Measurements from ENCODE around the gene BIN2.
"Not testable (repeated sequence)": the region's sequence is repeated elsewhere in the genome, so short reads cannot be mapped to it uniquely, and the experiment has no call there.

Gene BIN2

DNA sequence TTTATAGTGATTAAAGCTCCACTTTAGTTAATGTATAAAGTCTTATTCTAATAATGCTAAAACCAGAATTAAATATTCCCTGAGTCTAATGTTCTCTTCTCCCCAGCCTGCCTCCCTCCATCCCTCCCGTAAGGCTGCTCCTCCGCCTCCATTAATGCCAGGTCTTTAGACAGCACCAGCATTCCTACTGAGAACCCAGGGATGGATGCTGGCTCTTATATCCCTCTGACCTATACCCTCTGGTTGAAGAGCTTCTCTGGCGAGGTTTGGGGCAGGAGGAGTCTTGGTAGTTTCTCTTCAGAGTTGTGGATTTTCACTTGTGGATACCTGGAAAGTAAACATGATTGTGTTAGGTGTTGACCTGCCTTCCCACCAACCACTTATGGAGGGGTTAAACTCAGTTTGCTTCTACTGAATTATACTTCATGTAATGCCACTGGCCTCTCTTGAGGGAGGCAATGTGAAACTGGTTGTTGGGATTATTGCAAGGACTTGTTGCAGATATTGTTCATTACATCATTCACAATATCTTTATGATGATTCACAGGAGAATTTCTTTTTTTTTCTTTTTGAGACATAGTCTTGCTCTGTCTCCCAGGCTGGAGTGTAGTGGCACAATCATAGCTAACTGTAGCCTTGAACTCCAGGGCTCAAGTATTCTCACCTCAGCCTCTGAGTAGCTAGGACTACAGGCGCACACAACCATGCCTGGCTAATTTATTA lies 42.6 kb downstream of the BIN2 start:
- DNase-seq = no peak
- WGBS (ENCODE audit: insufficient coverage) = 100% methylated on average over 2 of the region's 4 CpGs
- Histone ChIP-seq H3K36me3 (ENCODE audit: control insufficient read depth in 4 of 4, insufficient read depth in 4 of 4, low read length in 3 of 4) (peaks cover 7 to 48% (median 17%) of the 10 kb centered on the region in 4 experiments), H3K9me3 (ENCODE audit: control extremely low read depth in 1 of 5, control insufficient read depth in 4 of 5, insufficient read depth in 2 of 5, low read depth in 1 of 5, low read length in 4 of 5) (no peaks in the 10 kb centered on the region), H3K4me3 (ENCODE audit: control insufficient read depth in 1 of 7, extremely low read depth in 1 of 7, insufficient read depth in 4 of 7, low read depth in 2 of 7, low read length in 6 of 7) (no peak overlapping the region), H3K27ac (ENCODE audit: insufficient read depth in 1 of 2, low read depth in 1 of 2, low read length in 2 of 2, poor library complexity in 1 of 2, severe bottlenecking in 2 of 2) (no peak overlapping the region), H3K27me3 (replicated peaks in 2 of 5; ENCODE audit: control insufficient read depth in 4 of 5, insufficient read depth in 5 of 5, low read length in 4 of 5) (no peaks in the 10 kb centered on the region), H3K4me1 (ENCODE audit: control extremely low read depth in 1 of 4, control insufficient read depth in 4 of 4, insufficient read depth in 4 of 4, low read length in 3 of 4) (no peaks in the 10 kb centered on the region)
- ChIA-PET CTCF (interaction anchor here (0.6 to 1.5 kb wide), 5 partner anchors 11 to 62 kb away, joined by 3 to 4 read pairs (median 3); no protein-coding TSS in a partner anchor), POLR2A (no interaction called here)

DNA sequence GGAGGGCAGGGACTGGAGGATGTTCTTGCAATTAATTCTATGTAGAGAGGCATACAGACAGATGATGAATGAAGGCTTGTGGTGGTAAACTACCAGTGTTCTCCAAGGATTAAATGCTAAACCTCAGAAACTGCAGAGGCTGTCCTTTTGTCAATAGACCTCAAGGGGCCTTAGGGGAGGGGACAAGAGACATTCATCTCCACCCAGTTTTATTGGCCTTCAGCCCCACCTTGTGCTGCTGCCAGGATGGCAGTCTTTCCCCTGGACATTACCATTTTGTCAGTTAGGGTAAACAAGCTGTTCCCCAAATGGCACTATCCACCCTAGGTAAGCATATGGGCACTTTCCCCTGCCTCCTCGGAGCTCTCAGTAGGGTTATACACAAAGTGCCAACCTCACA lies 48.9 kb downstream of the BIN2 start:
- H3K4me3 ChIP-seq (ENCODE audit: control insufficient read depth in 1 of 7, extremely low read depth in 1 of 7, insufficient read depth in 4 of 7, low read depth in 2 of 7, low read length in 6 of 7) = no peak overlapping the region
- no peak overlapping the region for H3K27ac ChIP-seq (ENCODE audit: insufficient read depth in 1 of 2, low read depth in 1 of 2, low read length in 2 of 2, poor library complexity in 1 of 2, severe bottlenecking in 2 of 2)
- 91% methylated on average over 1 of the region's 1 CpG for WGBS (ENCODE audit: insufficient coverage)
- H3K9me3 ChIP-seq (ENCODE audit: control extremely low read depth in 1 of 5, control insufficient read depth in 4 of 5, insufficient read depth in 2 of 5, low read depth in 1 of 5, low read length in 4 of 5) = no peaks in the 10 kb centered on the region
- CTCF ChIA-PET = interaction anchor here (1.8 kb wide), 1 partner anchor 66 kb away, joined by 7 read pairs; no protein-coding TSS in a partner anchor
- peaks cover 0 to 4% (median 0%) of the 10 kb centered on the region in 5 experiments for H3K27me3 ChIP-seq (replicated peaks in 2 of 5; ENCODE audit: control insufficient read depth in 4 of 5, insufficient read depth in 5 of 5, low read length in 4 of 5)
- POLR2A ChIA-PET = no interaction called here
- DNase-seq = peak in 1 of 3 donors; percentile 11
- peaks cover 0 to 10% (median 7%) of the 10 kb centered on the region in 4 experiments for H3K4me1 ChIP-seq (ENCODE audit: control extremely low read depth in 1 of 4, control insufficient read depth in 4 of 4, insufficient read depth in 4 of 4, low read length in 3 of 4)
- no peaks in the 10 kb centered on the region for H3K36me3 ChIP-seq (ENCODE audit: control insufficient read depth in 4 of 4, insufficient read depth in 4 of 4, low read length in 3 of 4)

DNA sequence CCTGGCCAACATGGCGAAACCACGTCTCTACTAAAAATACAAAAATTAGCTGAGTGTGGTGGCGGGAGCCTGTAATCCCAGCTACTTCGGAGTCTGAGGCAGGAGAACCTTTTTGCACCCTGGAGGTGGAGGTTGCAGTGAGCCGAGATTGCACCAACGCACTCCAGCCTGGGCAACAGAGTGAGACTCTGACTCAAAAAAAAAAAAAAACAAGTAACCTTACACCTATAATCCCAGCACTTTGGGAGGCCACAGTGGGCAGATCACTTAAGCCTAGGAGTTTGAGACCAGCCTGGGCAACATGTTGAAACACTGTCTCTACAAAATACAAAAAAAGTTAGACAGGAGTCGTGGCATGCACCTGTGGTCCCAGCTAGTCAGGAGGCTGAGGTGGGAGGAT lies 51.2 kb downstream of the BIN2 start:
- H3K4me3 ChIP-seq (ENCODE audit: control insufficient read depth in 1 of 7, extremely low read depth in 1 of 7, insufficient read depth in 4 of 7, low read depth in 2 of 7, low read length in 6 of 7); H3K9me3 ChIP-seq (ENCODE audit: control extremely low read depth in 1 of 5, control insufficient read depth in 4 of 5, insufficient read depth in 2 of 5, low read depth in 1 of 5, low read length in 4 of 5); CTCF ChIA-PET; DNase-seq; H3K27ac ChIP-seq (ENCODE audit: insufficient read depth in 1 of 2, low read depth in 1 of 2, low read length in 2 of 2, poor library complexity in 1 of 2, severe bottlenecking in 2 of 2); H3K27me3 ChIP-seq (replicated peaks in 2 of 5; ENCODE audit: control insufficient read depth in 4 of 5, insufficient read depth in 5 of 5, low read length in 4 of 5); H3K36me3 ChIP-seq (ENCODE audit: control insufficient read depth in 4 of 4, insufficient read depth in 4 of 4, low read length in 3 of 4): not testable (repeated sequence)
- peaks cover 0 to 20% (median 18%) of the 10 kb centered on the region in 4 experiments for H3K4me1 ChIP-seq (ENCODE audit: control extremely low read depth in 1 of 4, control insufficient read depth in 4 of 4, insufficient read depth in 4 of 4, low read length in 3 of 4)
- POLR2A ChIA-PET = interaction anchor here (0.6 kb wide), 1 partner anchor 48 kb away, joined by 3 read pairs; no protein-coding TSS in a partner anchor
- 96% methylated on average over 3 of the region's 7 CpGs for WGBS (ENCODE audit: insufficient coverage)

DNA sequence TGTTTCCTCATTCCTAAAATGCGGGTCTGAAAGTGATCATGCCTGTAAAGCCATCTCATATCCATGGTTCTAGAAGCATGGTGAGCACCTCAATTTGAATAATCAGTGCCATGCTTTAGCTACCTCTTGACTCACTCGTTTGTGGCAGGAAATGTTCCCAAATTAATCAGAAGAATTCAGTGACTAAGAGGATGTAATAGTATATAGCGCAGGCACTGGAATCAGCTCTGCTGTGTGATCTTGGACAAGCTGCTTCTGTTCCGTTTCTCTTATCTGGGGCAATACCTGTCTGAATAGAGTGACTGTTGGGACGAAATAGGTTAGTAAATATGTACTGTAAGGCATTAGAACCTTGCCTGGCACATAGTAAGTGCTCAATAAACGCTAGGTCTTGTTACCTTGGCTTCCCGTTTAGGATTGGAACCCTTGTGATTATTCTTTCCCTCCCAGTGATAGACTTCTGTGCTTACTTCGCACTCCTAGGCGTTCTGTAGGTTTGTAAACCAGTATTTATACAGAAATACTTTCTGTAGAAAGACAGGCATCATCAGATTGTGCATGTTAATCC lies 52.9 kb downstream of the BIN2 start:
- peaks cover 0 to 20% (median 18%) of the 10 kb centered on the region in 4 experiments for H3K4me1 ChIP-seq (ENCODE audit: control extremely low read depth in 1 of 4, control insufficient read depth in 4 of 4, insufficient read depth in 4 of 4, low read length in 3 of 4)
- H3K9me3 ChIP-seq (ENCODE audit: control extremely low read depth in 1 of 5, control insufficient read depth in 4 of 5, insufficient read depth in 2 of 5, low read depth in 1 of 5, low read length in 4 of 5) = no peaks in the 10 kb centered on the region
- H3K4me3 ChIP-seq (ENCODE audit: control insufficient read depth in 1 of 7, extremely low read depth in 1 of 7, insufficient read depth in 4 of 7, low read depth in 2 of 7, low read length in 6 of 7) = peak overlapping the region; percentile 59 to 85 (median 74)
- no peak overlapping the region for H3K27ac ChIP-seq (ENCODE audit: insufficient read depth in 1 of 2, low read depth in 1 of 2, low read length in 2 of 2, poor library complexity in 1 of 2, severe bottlenecking in 2 of 2)
- no peaks in the 10 kb centered on the region for H3K36me3 ChIP-seq (ENCODE audit: control insufficient read depth in 4 of 4, insufficient read depth in 4 of 4, low read length in 3 of 4)
- peaks cover 0 to 4% (median 0%) of the 10 kb centered on the region in 5 experiments for H3K27me3 ChIP-seq (replicated peaks in 2 of 5; ENCODE audit: control insufficient read depth in 4 of 5, insufficient read depth in 5 of 5, low read length in 4 of 5)
- peak in 1 of 3 donors; percentile 47 for DNase-seq
- WGBS (ENCODE audit: insufficient coverage) = 51% methylated on average over 6 of the region's 9 CpGs
- ChIA-PET POLR2A (interaction anchor here (1.7 kb wide), 1 partner anchor 32 kb away, joined by 4 read pairs; the partner anchor contains the start of gene DAZAP2), CTCF (interaction anchor here (0.7 to 2.4 kb wide), 4 partner anchors 10 to 70 kb away, joined by 3 to 14 read pairs (median 4); no protein-coding TSS in a partner anchor)

DNA sequence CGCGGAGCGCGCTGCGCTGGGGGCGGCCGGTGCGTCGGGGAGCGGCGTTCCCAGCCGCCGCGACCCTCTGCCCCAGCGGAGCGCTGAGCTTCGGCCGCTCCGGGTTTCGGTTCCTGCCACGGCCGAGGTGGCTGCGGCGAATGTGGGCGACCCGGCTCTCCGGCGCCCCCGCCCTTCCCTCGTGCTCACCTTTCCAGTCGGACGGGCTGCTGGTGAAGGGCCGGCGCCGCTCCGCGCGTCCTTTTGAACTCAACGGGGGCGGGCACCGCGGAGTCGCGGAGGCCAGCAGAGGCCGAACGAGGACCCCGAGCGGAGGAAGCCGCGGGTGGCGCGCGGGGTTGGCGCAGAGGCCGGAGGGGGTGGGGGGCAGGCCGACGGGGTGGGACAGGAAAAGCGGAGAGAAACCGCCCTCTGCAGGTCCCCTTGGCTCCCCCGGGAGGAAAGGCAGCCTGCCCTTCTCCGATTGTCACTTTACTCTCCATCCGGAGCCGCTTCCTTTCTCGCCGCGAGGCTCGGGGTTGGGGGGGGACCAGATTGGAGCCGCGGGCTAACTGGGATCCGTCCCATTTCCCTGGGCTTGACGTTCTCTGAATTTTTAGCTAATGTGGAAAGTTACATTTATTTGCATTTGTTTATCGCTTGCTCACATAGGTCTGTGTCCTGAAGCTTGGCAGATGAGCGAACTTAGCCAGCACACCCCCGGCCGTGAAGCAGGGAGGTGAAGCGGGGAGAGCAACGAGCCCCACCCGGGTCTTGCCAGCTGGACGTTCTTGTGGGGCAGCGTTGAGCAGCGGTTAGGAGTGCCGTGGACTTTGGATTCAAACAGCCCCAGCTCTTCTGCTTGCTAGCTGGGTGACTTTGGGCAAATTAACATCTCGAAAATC lies 53.7 kb downstream of the BIN2 start, which contains the start of gene SMAGP:
TSS of gene SMAGP (minus strand) at position 349 of the 884 bp plus-strand sequence. CDS start 1,137 bp downstream, outside the sequence.
- ChIA-PET POLR2A (interaction anchor here (1.7 kb wide), 1 partner anchor 31 kb away, joined by 4 read pairs; the partner anchor contains the start of gene DAZAP2), CTCF (interaction anchor here (0.7 to 2.4 kb wide), 9 partner anchors 9 to 91 kb away, joined by 3 to 14 read pairs (median 4); no protein-coding TSS in a partner anchor)
- WGBS (ENCODE audit: insufficient coverage) = 0% methylated on average over 53 of the region's 83 CpGs
- peak in 2 of 3 donors; percentile 52 to 65 for DNase-seq
- Histone ChIP-seq H3K27ac (ENCODE audit: insufficient read depth in 1 of 2, low read depth in 1 of 2, low read length in 2 of 2, poor library complexity in 1 of 2, severe bottlenecking in 2 of 2) (peak within 1 kb of the TSS in 1 of 2 experiments; percentile 25), H3K27me3 (replicated peaks in 2 of 5; ENCODE audit: control insufficient read depth in 4 of 5, insufficient read depth in 5 of 5, low read length in 4 of 5) (peaks cover 0 to 4% (median 0%) of the 10 kb centered on the region in 5 experiments), H3K4me1 (ENCODE audit: control extremely low read depth in 1 of 4, control insufficient read depth in 4 of 4, insufficient read depth in 4 of 4, low read length in 3 of 4) (peaks cover 0 to 20% (median 18%) of the 10 kb centered on the region in 4 experiments), H3K4me3 (ENCODE audit: control insufficient read depth in 1 of 7, extremely low read depth in 1 of 7, insufficient read depth in 4 of 7, low read depth in 2 of 7, low read length in 6 of 7) (peak within 1 kb of the TSS; percentile 59 to 85 (median 74)), H3K36me3 (ENCODE audit: control insufficient read depth in 4 of 4, insufficient read depth in 4 of 4, low read length in 3 of 4) (no peaks in the 10 kb centered on the region), H3K9me3 (ENCODE audit: control extremely low read depth in 1 of 5, control insufficient read depth in 4 of 5, insufficient read depth in 2 of 5, low read depth in 1 of 5, low read length in 4 of 5) (no peaks in the 10 kb centered on the region)

DNA sequence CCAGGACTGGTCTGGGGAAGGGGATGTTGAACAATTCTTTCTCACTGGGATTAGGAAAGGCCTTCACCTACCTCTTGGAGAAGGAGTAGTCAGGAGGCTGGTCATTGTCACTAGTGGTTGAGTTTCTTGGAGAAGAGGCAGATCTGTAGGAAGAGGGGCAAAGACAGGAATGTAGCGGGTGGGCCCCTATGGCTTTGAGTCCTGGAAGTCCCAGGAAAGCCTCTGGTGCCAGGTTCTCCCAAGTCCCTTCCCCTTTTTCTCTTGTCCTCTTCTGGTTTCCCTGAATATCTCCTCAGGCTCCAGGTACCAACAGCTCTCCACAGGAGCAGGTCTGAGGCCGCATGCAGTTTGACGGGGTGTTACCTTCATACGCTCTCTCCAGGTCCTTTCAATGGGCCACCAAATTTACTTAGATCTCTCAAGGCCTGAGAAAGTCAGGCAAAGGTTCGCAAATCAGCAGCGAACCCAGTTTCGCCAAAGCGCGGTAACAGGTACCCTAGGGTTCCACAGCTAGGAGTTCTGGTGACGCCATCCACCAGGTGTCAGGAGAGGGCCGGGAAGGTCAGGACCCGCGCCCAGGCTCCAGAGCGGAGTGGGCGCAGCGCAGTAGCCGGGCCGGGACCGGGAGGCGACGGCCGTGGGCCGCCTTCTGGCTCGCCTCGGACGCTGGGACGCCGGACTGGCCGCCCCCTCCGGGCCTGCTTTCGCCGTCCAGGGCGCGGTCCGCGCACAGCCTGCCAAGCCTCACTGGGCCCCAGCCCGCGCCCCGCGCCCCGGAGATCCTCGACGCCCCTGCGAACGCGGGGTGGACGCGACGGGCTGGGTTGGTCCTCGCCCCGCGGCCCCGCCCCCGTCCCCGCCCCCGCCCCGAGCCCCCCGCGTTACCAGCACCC lies 54.6 kb downstream of the BIN2 start:
- WGBS (ENCODE audit: insufficient coverage) = 8% methylated on average over 32 of the region's 59 CpGs
- H3K27me3 ChIP-seq (replicated peaks in 2 of 5; ENCODE audit: control insufficient read depth in 4 of 5, insufficient read depth in 5 of 5, low read length in 4 of 5) = peaks cover 0 to 4% (median 0%) of the 10 kb centered on the region in 5 experiments
- ChIA-PET CTCF (interaction anchor here (0.7 to 2.4 kb wide), 8 partner anchors 17 to 606 kb away, joined by 3 to 14 read pairs (median 4); no protein-coding TSS in a partner anchor), POLR2A (interaction anchor here (1.7 kb wide), 1 partner anchor 30 kb away, joined by 4 read pairs; the partner anchor contains the start of gene DAZAP2)
- peak overlapping the region; percentile 59 to 85 (median 74) for H3K4me3 ChIP-seq (ENCODE audit: control insufficient read depth in 1 of 7, extremely low read depth in 1 of 7, insufficient read depth in 4 of 7, low read depth in 2 of 7, low read length in 6 of 7)
- no peak overlapping the region for H3K27ac ChIP-seq (ENCODE audit: insufficient read depth in 1 of 2, low read depth in 1 of 2, low read length in 2 of 2, poor library complexity in 1 of 2, severe bottlenecking in 2 of 2)
- peak; percentile 46 to 58 (median 49) for DNase-seq
- H3K9me3 ChIP-seq (ENCODE audit: control extremely low read depth in 1 of 5, control insufficient read depth in 4 of 5, insufficient read depth in 2 of 5, low read depth in 1 of 5, low read length in 4 of 5) = no peaks in the 10 kb centered on the region
- H3K36me3 ChIP-seq (ENCODE audit: control insufficient read depth in 4 of 4, insufficient read depth in 4 of 4, low read length in 3 of 4) = no peaks in the 10 kb centered on the region
- peaks cover 0 to 20% (median 18%) of the 10 kb centered on the region in 4 experiments for H3K4me1 ChIP-seq (ENCODE audit: control extremely low read depth in 1 of 4, control insufficient read depth in 4 of 4, insufficient read depth in 4 of 4, low read length in 3 of 4)

All from common myeloid progenitor, CD34-positive (primary cell).